A549 (cell line): Measurements from ENCODE around the gene HAS3. TPM values are rescaled to one million over a fixed set of nuclear protein-coding genes. Genes with fewer than 3 reads are reported as not detected.

Source experiments
- ATAC-seq, 2 experiments: fragments of 200-7000 bp in 1 of 2; fragments of >200 bp in 1 of 2; cut with Nextera tagmentation in 1 of 2; cut with Tn5 transposase in 1 of 2; 3 replicates each; pipeline versions ENCODE4 v1.8.0 to v1.9.1; 2018 to 2020; ENCODE audit warnings: mild to moderate bottlenecking in 1 of 2, moderate library complexity in 1 of 2
- CTCF ChIA-PET: fragments of 300-600 bp; sonication (Branson Sonifier 250); formaldehyde crosslinking; extraction: SDS; loops from one replicate; lab custom pipeline; 2021; ENCODE audit warnings: antibody characterized with exemption, inconsistent platforms; lab: Yijun Ruan, JAX
- POLR2A ChIA-PET: fragments of 350-600 bp; formaldehyde crosslinking; extraction: SDS; loops from one replicate; lab custom pipeline; 2021; ENCODE audit warnings: antibody characterized with exemption, inconsistent platforms; lab: Yijun Ruan, JAX
- DNase-seq, 2 experiments: peaks; one replicate each; pipeline versions ENCODE4 v3.0.0 to v3.0.0-alpha.2; 2011 to 2016; ENCODE audit warnings: low read depth in 1 of 2, low spot score in 1 of 2
- FAIRE-seq: peaks from 2 replicates; lab custom pipeline; 2011; peaks lifted over from hg19 to GRCh38; lab: Jason Lieb, UNC
- H3K27ac ChIP-seq, 2 experiments: fragments of >200 bp; sonication (Bioruptor Twin); formaldehyde crosslinking; 3 replicates each; pipeline ENCODE4 v1.5.1; 2016 to 2017
- H3K4me1 ChIP-seq: fragments of >200 bp; sonication (Bioruptor Twin); formaldehyde crosslinking; 3 replicates; pipeline ENCODE4 v1.6.1; 2016
- H3K4me2 ChIP-seq: fragments of >200 bp; sonication (Bioruptor Twin); formaldehyde crosslinking; 3 replicates; pipeline ENCODE4 v1.6.1; 2016
- H3K4me3 ChIP-seq: fragments of >200 bp; sonication (Bioruptor Twin); formaldehyde crosslinking; 3 replicates; pipeline ENCODE4 v1.5.1; 2016
- H3K9me3 ChIP-seq: fragments of >200 bp; sonication (Bioruptor Twin); formaldehyde crosslinking; 3 replicates; pipeline ENCODE4 v1.6.1; 2016
- BCL3 ChIP-seq: fragments of >200 bp; sonication (Bioruptor Twin); formaldehyde crosslinking; IDR thresholded peaks from 3 replicates; pipeline ENCODE4 v1.6.1; 2016
- E2F6 ChIP-seq: IDR thresholded peaks from 2 replicates; pipeline ENCODE4 v1.6.1; 2012; ENCODE audit warnings: low read depth, borderline replicate concordance
- GATA3 ChIP-seq: IDR thresholded peaks from 2 replicates; pipeline ENCODE4 v1.6.1; 2012; ENCODE audit warnings: borderline replicate concordance
- HES2 ChIP-seq: fragments of >200 bp; sonication (Bioruptor Twin); formaldehyde crosslinking; IDR thresholded peaks from 2 replicates; pipeline ENCODE4 v1.6.1; 2016
- HOXB5 ChIP-seq: fragments of 250-450 bp; sonication (Bioruptor Pico); IDR thresholded peaks from 2 replicates; pipeline ENCODE4 v1.5.0; 2020; ENCODE audit warnings: mild to moderate bottlenecking, moderate library complexity
- KDM1A ChIP-seq: fragments of 200-600 bp; sonication (generic); IDR thresholded peaks from 2 replicates; pipeline ENCODE4 v1.6.1; 2016; ENCODE audit warnings: low read depth, mild to moderate bottlenecking
- POLR2A ChIP-seq: IDR thresholded peaks from 2 replicates; pipeline ENCODE4 v1.6.1; 2012; ENCODE audit warnings: mild to moderate bottlenecking, low read length
- RFX5 ChIP-seq: fragments of 450-650 bp; IDR thresholded peaks from 2 replicates; pipeline ENCODE4 v1.7.1; 2014; ENCODE audit warnings: antibody characterized with exemption, mild to moderate bottlenecking, moderate library complexity
- ZFP36 ChIP-seq: fragments of 450-650 bp; IDR thresholded peaks from 2 replicates; pipeline ENCODE4 v1.6.1; 2014; ENCODE audit warnings: borderline replicate concordance; ENCODE audit not compliant: partially characterized antibody
- WGBS: methylation state at CpG from one replicate; pipeline ENCODE4 v1.1.6; 2017; ENCODE audit errors: missing lambda C conversion rate; 5-methylcytosine and 5-hydroxymethylcytosine counted together
- polyA plus RNA-seq, 4 experiments: library from polyadenylated mRNA; depleted of rRNA in 3 of 4; stranded (reverse); fragments of >200 nt; fragmentation: RNase III in 1 of 4; extraction: RNeasy Plus Mini Kit Qiagen cat#74134 plus additional on column Dnase treatment in 1 of 4; gene quantifications; 2 replicates in 3 of 4; 3 replicates in 1 of 4; pipeline ENCODE4 v1.2.3, GENCODE V29; 2011 to 2017

Gene HAS3
- polyA plus RNA-seq, 2 of the 4 experiments (the other 2 are of a cell fraction): 9.1 to 12.4 TPM

- TF ChIP-seq ZFP36: no peak
- TF ChIP-seq GATA3: no peak
- no peak for TF ChIP-seq BCL3
- no peak for TF ChIP-seq KDM1A
- TF ChIP-seq RFX5: no peak
- no peak for TF ChIP-seq POLR2A
- no peak for TF ChIP-seq HES2
- TF ChIP-seq E2F6: no peak
Measured at GRCh38 chr16:69166221-69166833, 60.9 kb downstream of the HAS3 start (continued).

- WGBS: 91% methylated on average over 7 of the region's 7 CpGs
- Histone ChIP-seq H3K4me1 (no peaks in the 10 kb centered on the region), H3K4me3 (no peak overlapping the region), H3K4me2 (no peak overlapping the region), H3K9me3 (no peaks in the 10 kb centered on the region), H3K27ac (no peak overlapping the region)
- DNase-seq: no peak
- no peak for TF ChIP-seq HOXB5 (CRISPR knock-in tag)
- CTCF ChIA-PET: interaction anchor here (0.6 to 3.4 kb wide), 12 partner anchors 10 to 426 kb away, joined by 3 to 20 read pairs (median 4); partner anchors contain the start of gene SNTB2
- FAIRE-seq: no peak
- POLR2A ChIA-PET: interaction anchor here (0.6 kb wide), 1 partner anchor 21 kb away, joined by 3 read pairs; no protein-coding TSS in a partner anchor
- no peak for ATAC-seq
Measured at GRCh38 chr16:69166946-69167930, 61.8 kb downstream of the HAS3 start.

Other genes with a start within 250 kb of the HAS3 start
- 81.6 and 113 TPM in 2 replicates for gene CHTF8, start 26.9 kb downstream of the HAS3 start, polyA plus RNA-seq (2011; rRNA removed)
- 72.5 to 82.7 TPM (median 78.7 TPM) in 3 replicates for gene CHTF8, start 26.9 kb downstream of the HAS3 start, polyA plus RNA-seq (2017; fragmentation: RNase III; extraction: RNeasy Plus Mini Kit Qiagen cat#74134 plus additional on column Dnase treatment)
- 118 TPM in 2 replicates for gene UTP4, start 27.0 kb downstream of the HAS3 start, polyA plus RNA-seq (2011; rRNA removed)
- gene UTP4, start 27.0 kb downstream of the HAS3 start, polyA plus RNA-seq (2017; fragmentation: RNase III; extraction: RNeasy Plus Mini Kit Qiagen cat#74134 plus additional on column Dnase treatment): 77.1 to 87.3 TPM (median 78.8 TPM) in 3 replicates
- 19.2 and 20.8 TPM in 2 replicates for gene SNTB2, start 81.5 kb downstream of the HAS3 start, polyA plus RNA-seq (2011; rRNA removed)
- 7.4 to 8.4 TPM (median 7.8 TPM) in 3 replicates for gene SNTB2, start 81.5 kb downstream of the HAS3 start, polyA plus RNA-seq (2017; fragmentation: RNase III; extraction: RNeasy Plus Mini Kit Qiagen cat#74134 plus additional on column Dnase treatment)
- 12.9 and 18.2 TPM in 2 replicates for gene VPS4A, start 205.7 kb downstream of the HAS3 start, polyA plus RNA-seq (2011; rRNA removed)
- 25.5 to 28.1 TPM (median 26.7 TPM) in 3 replicates for gene VPS4A, start 205.7 kb downstream of the HAS3 start, polyA plus RNA-seq (2017; fragmentation: RNase III; extraction: RNeasy Plus Mini Kit Qiagen cat#74134 plus additional on column Dnase treatment)
- 10.0 and 16.1 TPM in 2 replicates for gene PDF, start 224.9 kb downstream of the HAS3 start, polyA plus RNA-seq (2011; rRNA removed)
- 27.6 to 29.1 TPM (median 27.9 TPM) in 3 replicates for gene PDF, start 224.9 kb downstream of the HAS3 start, polyA plus RNA-seq (2017; fragmentation: RNase III; extraction: RNeasy Plus Mini Kit Qiagen cat#74134 plus additional on column Dnase treatment)
- gene COG8, start 233.9 kb downstream of the HAS3 start, polyA plus RNA-seq (2011; rRNA removed): 24.3 and 31.8 TPM in 2 replicates
- gene COG8, start 233.9 kb downstream of the HAS3 start, polyA plus RNA-seq (2017; fragmentation: RNase III; extraction: RNeasy Plus Mini Kit Qiagen cat#74134 plus additional on column Dnase treatment): 20.5 to 21.4 TPM (median 21.4 TPM) in 3 replicates
- gene NIP7, start 234.1 kb downstream of the HAS3 start, polyA plus RNA-seq (2011; rRNA removed): 23.0 and 27.3 TPM in 2 replicates
- gene NIP7, start 234.1 kb downstream of the HAS3 start, polyA plus RNA-seq (2017; fragmentation: RNase III; extraction: RNeasy Plus Mini Kit Qiagen cat#74134 plus additional on column Dnase treatment): 55.9 to 64.5 TPM (median 55.9 TPM) in 3 replicates
- gene TMED6, start 246.1 kb downstream of the HAS3 start, polyA plus RNA-seq (2011; rRNA removed): 0.12 TPM in 1 of 2 replicates, not detected in the other
- 0.19 to 0.44 TPM (median 0.20 TPM) in 3 replicates for gene TMED6, start 246.1 kb downstream of the HAS3 start, polyA plus RNA-seq (2017; fragmentation: RNase III; extraction: RNeasy Plus Mini Kit Qiagen cat#74134 plus additional on column Dnase treatment)